CD4-positive, alpha-beta T cell treated with Interleukin-17A for 4 hours (primary cell): ENCODE data around the gene CFAP65.
A peak's percentile ranks its signal among the peaks of the same experiment; 100 is the strongest.

Source experiments
- DNase-seq: peaks from one replicate; pipeline ENCODE4 v3.0.0-alpha.2; 2020; ENCODE audit warnings: mixed read lengths

Gene CFAP65

GRCh38 chr2:218963601-218964000 is 77.7 kb downstream of the CFAP65 start:
- no peak for DNase-seq

DNA sequence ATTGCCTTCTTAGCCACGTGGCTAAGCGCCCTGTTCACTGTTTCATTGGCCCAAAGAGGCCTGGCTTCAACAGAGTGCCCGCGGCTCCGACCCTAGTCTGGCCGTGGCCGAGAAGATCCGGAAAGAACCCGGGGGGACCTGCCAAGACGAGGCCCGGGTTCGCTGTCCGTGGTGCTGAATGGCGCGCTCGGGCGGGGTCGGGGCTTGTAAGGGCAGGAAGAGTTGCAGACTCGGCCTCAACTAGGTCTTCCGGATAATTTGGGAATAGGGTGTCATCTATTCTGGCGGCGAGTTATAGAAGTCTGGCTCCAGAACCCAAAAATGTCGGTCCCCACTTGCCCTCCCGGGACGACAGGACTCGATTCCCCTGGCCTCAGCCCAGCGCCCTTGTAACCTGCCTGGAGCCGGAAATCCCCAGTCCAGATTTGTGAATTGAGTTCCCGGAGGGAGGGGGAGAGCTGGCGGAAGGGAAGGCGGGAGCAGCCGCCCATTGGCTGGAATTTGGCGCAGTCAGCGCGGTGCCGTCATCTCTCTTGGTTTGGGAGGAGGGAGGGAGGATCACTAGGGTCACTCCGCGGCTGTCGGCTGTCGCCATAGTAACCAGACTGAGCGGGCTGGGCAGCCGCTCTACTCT is 78.3 kb downstream of the CFAP65 start:
- DNase-seq: peak; percentile 63

- peak; percentile 21 for DNase-seq
These were observed 79.4 kb downstream of the CFAP65 start for GRCh38 chr2:218961651-218962570.

- no peak for DNase-seq
These were observed 80.1 kb downstream of the CFAP65 start for GRCh38 chr2:218961229-218961628.

GRCh38 chr2:218960309-218961165 is 80.8 kb downstream of the CFAP65 start:
- no peak for DNase-seq

DNA sequence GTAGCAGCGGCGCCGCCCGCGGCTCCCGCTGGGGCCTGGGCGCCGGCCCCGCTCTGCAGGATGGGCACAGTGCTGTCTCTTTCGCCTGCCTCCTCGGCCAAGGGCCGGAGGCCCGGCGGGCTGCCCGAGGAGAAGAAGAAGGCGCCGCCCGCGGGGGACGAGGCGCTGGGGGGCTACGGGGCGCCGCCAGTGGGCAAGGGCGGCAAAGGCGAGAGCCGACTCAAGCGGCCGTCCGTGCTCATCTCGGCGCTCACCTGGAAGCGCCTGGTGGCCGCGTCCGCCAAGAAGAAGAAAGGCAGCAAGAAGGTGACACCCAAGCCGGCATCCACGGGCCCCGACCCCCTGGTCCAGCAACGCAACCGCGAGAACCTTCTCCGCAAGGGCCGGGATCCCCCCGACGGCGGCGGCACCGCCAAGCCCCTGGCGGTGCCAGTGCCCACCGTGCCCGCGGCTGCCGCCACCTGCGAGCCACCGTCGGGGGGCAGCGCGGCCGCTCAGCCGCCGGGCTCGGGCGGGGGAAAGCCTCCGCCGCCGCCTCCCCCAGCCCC is 81.5 kb downstream of the CFAP65 start:
- DNase-seq: no peak

GRCh38 chr2:218959141-218959731 is 82.1 kb downstream of the CFAP65 start, which contains the start of gene CDK5R2:
Gene CDK5R2, plus strand, starts transcription at chr2:218959666. Its CDS starts 155 bp downstream, at chr2:218959821.
- DNase-seq: peak; percentile 58

GRCh38 chr2:218958276-218958675 is 83.0 kb downstream of the CFAP65 start:
- no peak for DNase-seq

- no peak for DNase-seq
These were observed 83.6 kb downstream of the CFAP65 start for GRCh38 chr2:218957671-218958070.

- no peak for DNase-seq
These were observed 85.3 kb downstream of the CFAP65 start for GRCh38 chr2:218956039-218956438.

GRCh38 chr2:218954541-218955300 is 86.6 kb downstream of the CFAP65 start:
- no peak for DNase-seq

GRCh38 chr2:218953366-218953954 is 87.9 kb downstream of the CFAP65 start:
- DNase-seq: no peak
